Activated CD8-positive, alpha-beta T cell treated with anti-CD3 and anti-CD28 coated beads for 36 hours (primary cell): ENCODE results near the gene INPP5K. TPM values are rescaled to one million over a fixed set of nuclear protein-coding genes. Genes with fewer than 3 reads are reported as not detected.

ENCODE experiments used
- ATAC-seq: fragments of 200-7000 bp; cut with Tn5 transposase; one replicate; pipeline ENCODE4 v1.10.0; 2021; ENCODE audit warnings: mild to moderate bottlenecking, moderate library complexity
- CTCF ChIA-PET: fragments of 350-600 bp; sonication (Branson Sonifier 250); formaldehyde crosslinking; loops from one replicate; lab custom pipeline; 2021; ENCODE audit warnings: antibody characterized with exemption; lab: Charles Lee
- POLR2A ChIA-PET: fragments of 350-600 bp; sonication (Branson Sonifier 250); formaldehyde crosslinking; loops from one replicate; lab custom pipeline; 2021; ENCODE audit warnings: antibody characterized with exemption; lab: Charles Lee
- DNase-seq: peaks from one replicate; pipeline ENCODE4 v3.0.0-alpha.2; 2020
- H3K27ac Mint-ChIP-seq: one replicate; pipeline ENCODE4 v1.8.0; 2021; ENCODE audit warnings: mild to moderate bottlenecking, mixed read lengths
- H3K27me3 Mint-ChIP-seq: one replicate; pipeline ENCODE4 v1.8.0; 2021; ENCODE audit warnings: mixed read lengths
- H3K36me3 Mint-ChIP-seq: one replicate; pipeline ENCODE4 v1.8.0; 2021; ENCODE audit warnings: low read depth, mixed read lengths
- H3K4me1 Mint-ChIP-seq: one replicate; pipeline ENCODE4 v1.8.0; 2021; ENCODE audit warnings: low read depth, mixed read lengths
- H3K4me3 Mint-ChIP-seq: one replicate; pipeline ENCODE4 v1.8.0; 2021; ENCODE audit warnings: mild to moderate bottlenecking, moderate library complexity, mixed read lengths
- H3K9me3 Mint-ChIP-seq: one replicate; pipeline ENCODE4 v1.8.0; 2021; ENCODE audit warnings: mixed read lengths
- intact Hi-C: fragments of 100-400 bp; cut with micrococcal nuclease; formaldehyde crosslinking; loops from one replicate; pipeline ENCODE4 v1.10.0; 2022
- total RNA-seq, 2 experiments: library from RNA; stranded (reverse); gene quantifications; one replicate each; pipeline ENCODE4 v1.2.3, GENCODE V29; 2021
- TF ChIP-seq, protein P1 (sequence below): fragments of 200-600 bp; IDR thresholded peaks from one replicate; pipeline ENCODE4 v1.8.0; 2022; ENCODE audit warnings: antibody characterized with exemption, mild to moderate bottlenecking

INPP5K gene
- total RNA-seq, 2 experiments from 2014 or later: 16.5 to 16.7 TPM

DNA sequence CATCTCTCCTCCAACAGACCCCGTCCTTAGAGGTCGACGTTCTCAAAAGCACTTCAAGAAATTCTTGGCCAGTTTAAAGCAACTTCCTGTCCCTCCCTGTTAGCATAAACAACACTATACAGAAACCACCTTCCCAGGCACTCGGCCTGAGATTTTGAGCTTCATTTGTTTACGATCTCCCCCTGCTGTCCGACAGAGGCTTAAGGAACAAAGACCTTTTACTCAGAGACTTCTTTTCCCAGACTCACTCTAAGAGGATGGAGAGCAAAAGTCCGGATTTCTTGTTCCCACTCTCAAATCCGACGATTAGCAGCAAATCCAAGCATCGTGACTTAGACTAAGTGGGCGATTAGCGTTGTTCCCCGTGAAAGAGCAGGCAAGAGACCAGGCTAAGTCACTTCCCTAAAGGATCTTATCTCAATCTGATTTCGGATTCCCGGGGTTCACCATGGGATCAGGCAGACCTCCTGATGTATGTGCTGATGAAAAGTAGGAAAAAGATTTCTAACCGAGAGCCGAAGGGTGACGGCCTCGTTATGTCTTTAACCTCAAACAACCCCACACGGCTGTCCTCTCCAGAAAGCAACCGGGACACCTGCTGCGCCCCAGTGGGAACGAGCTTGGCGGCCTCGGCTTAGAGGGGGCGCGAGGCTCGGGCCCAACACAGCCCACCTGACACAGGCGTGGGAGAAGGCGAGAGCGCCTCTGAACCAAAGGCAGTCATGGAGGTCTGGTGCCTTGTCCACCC, 598 bp downstream of the INPP5K start:
- Mint-ChIP-seq H3K4me1 (peaks cover 24% of the 10 kb centered on the region), H3K9me3 (no peaks in the 10 kb centered on the region), H3K4me3 (peak overlapping the region; percentile 85), H3K36me3 (peaks cover 6% of the 10 kb centered on the region), H3K27me3 (no peaks in the 10 kb centered on the region), H3K27ac (peak overlapping the region; percentile 78)
- peak; percentile 72 for DNase-seq
- intact Hi-C loops: loop anchor here (5.0 to 10.0 kb wide), 3 partner anchors 54 to 241 kb away; partner anchors contain the start of genes BHLHA9 and TRARG1
- TF ChIP-seq, protein P1, sequence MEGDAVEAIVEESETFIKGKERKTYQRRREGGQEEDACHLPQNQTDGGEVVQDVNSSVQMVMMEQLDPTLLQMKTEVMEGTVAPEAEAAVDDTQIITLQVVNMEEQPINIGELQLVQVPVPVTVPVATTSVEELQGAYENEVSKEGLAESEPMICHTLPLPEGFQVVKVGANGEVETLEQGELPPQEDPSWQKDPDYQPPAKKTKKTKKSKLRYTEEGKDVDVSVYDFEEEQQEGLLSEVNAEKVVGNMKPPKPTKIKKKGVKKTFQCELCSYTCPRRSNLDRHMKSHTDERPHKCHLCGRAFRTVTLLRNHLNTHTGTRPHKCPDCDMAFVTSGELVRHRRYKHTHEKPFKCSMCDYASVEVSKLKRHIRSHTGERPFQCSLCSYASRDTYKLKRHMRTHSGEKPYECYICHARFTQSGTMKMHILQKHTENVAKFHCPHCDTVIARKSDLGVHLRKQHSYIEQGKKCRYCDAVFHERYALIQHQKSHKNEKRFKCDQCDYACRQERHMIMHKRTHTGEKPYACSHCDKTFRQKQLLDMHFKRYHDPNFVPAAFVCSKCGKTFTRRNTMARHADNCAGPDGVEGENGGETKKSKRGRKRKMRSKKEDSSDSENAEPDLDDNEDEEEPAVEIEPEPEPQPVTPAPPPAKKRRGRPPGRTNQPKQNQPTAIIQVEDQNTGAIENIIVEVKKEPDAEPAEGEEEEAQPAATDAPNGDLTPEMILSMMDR: peak; percentile 63
- ATAC-seq: peak; percentile 6
- CTCF ChIA-PET: interaction anchor here (0.6 to 3.3 kb wide), 30 partner anchors 10 to 257 kb away, joined by 3 to 49 read pairs (median 4); partner anchors contain the start of genes MYO1C, PITPNA and YWHAE
- POLR2A ChIA-PET: interaction anchor here (0.6 to 2.3 kb wide), 16 partner anchors 11 to 315 kb away, joined by 3 to 9 read pairs (median 4); partner anchors contain the start of gene YWHAE

DNA sequence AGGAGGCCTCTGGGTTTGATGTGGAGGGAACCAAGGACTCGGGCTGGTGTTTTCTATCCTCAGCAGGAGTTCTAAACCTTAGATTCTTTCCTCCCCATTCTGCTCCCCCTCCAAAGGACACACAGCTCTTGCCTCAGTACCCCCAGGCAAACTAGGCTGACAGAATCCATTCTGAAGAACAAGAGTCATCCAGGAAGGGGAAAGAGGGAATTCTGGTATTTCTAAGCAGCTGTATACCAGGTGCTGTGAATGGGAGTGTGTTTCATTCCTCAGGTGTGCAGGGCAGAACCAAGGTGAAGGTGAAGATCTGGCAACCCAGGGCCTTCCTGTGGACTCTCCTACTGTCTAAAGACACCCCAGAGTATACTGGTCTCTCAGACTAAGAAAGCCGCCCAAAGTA, 4.1 kb downstream of the INPP5K start:
- Mint-ChIP-seq H3K27ac (no peak overlapping the region), H3K4me3 (no peak overlapping the region), H3K27me3 (no peaks in the 10 kb centered on the region), H3K9me3 (no peaks in the 10 kb centered on the region), H3K4me1 (peaks cover 15% of the 10 kb centered on the region), H3K36me3 (peaks cover 15% of the 10 kb centered on the region)
- intact Hi-C loops: loop anchor here (10.0 kb wide), 1 partner anchor 238 kb away; the partner anchor contains the start of genes BHLHA9 and TRARG1
- TF ChIP-seq, protein P1: no peak
- CTCF ChIA-PET: interaction anchor here (1.4 to 2.4 kb wide), 3 partner anchors 118 to 180 kb away, joined by 3 to 10 read pairs (median 4); no protein-coding TSS in a partner anchor
- no peak for ATAC-seq
- no peak for DNase-seq
- POLR2A ChIA-PET: interaction anchor here (0.6 to 1.1 kb wide), 2 partner anchors 130 to 153 kb away, joined by 3 read pairs; no protein-coding TSS in a partner anchor

GRCh38 chr17:1511756-1512321, 4.6 kb downstream of the INPP5K start:
- peaks cover 15% of the 10 kb centered on the region for H3K36me3 Mint-ChIP-seq
- H3K27ac Mint-ChIP-seq: no peak overlapping the region
- TF ChIP-seq, protein P1: no peak
- peaks cover 15% of the 10 kb centered on the region for H3K4me1 Mint-ChIP-seq
- no peak for DNase-seq
- intact Hi-C loops: loop anchor here (10.0 kb wide), 1 partner anchor 237 kb away; the partner anchor contains the start of genes BHLHA9 and TRARG1
- ChIA-PET CTCF (interaction anchor here (1.4 to 2.4 kb wide), 3 partner anchors 118 to 180 kb away, joined by 3 to 10 read pairs (median 4); no protein-coding TSS in a partner anchor), POLR2A (interaction anchor here (0.6 kb wide), 1 partner anchor 129 kb away, joined by 3 read pairs; no protein-coding TSS in a partner anchor)
- H3K9me3 Mint-ChIP-seq: no peaks in the 10 kb centered on the region
- no peak overlapping the region for H3K4me3 Mint-ChIP-seq
- no peak for ATAC-seq
- no peaks in the 10 kb centered on the region for H3K27me3 Mint-ChIP-seq

GRCh38 chr17:1511290-1511689, 5.1 kb downstream of the INPP5K start:
- peaks cover 15% of the 10 kb centered on the region for H3K36me3 Mint-ChIP-seq
- ChIA-PET POLR2A (interaction anchor here (0.6 kb wide), 1 partner anchor 318 kb away, joined by 4 read pairs; the partner anchor contains the start of genes RPA1 and SMYD4), CTCF (interaction anchor here (1.4 to 2.4 kb wide), 2 partner anchors 146 to 179 kb away, joined by 3 to 10 read pairs; no protein-coding TSS in a partner anchor)
- intact Hi-C loops: loop anchor here (10.0 kb wide), 1 partner anchor 236 kb away; the partner anchor contains the start of genes BHLHA9 and TRARG1
- H3K9me3 Mint-ChIP-seq: no peaks in the 10 kb centered on the region
- H3K27me3 Mint-ChIP-seq: no peaks in the 10 kb centered on the region
- no peak for DNase-seq
- peaks cover 15% of the 10 kb centered on the region for H3K4me1 Mint-ChIP-seq
- ATAC-seq: no peak
- no peak overlapping the region for H3K27ac Mint-ChIP-seq
- H3K4me3 Mint-ChIP-seq: no peak overlapping the region
- TF ChIP-seq, protein P1: no peak
